GM18499 (cell line): ENCODE data around the gene MAML2.

ENCODE experiments used
- ATAC-seq: cut with Tn5 transposase; IDR thresholded peaks from one replicate; pipeline ENCODE4 v1.9.1; 2021; ENCODE audit warnings: moderate number of reproducible peaks; ENCODE audit not compliant: insufficient read depth, unreplicated experiment

MAML2 gene

DNA sequence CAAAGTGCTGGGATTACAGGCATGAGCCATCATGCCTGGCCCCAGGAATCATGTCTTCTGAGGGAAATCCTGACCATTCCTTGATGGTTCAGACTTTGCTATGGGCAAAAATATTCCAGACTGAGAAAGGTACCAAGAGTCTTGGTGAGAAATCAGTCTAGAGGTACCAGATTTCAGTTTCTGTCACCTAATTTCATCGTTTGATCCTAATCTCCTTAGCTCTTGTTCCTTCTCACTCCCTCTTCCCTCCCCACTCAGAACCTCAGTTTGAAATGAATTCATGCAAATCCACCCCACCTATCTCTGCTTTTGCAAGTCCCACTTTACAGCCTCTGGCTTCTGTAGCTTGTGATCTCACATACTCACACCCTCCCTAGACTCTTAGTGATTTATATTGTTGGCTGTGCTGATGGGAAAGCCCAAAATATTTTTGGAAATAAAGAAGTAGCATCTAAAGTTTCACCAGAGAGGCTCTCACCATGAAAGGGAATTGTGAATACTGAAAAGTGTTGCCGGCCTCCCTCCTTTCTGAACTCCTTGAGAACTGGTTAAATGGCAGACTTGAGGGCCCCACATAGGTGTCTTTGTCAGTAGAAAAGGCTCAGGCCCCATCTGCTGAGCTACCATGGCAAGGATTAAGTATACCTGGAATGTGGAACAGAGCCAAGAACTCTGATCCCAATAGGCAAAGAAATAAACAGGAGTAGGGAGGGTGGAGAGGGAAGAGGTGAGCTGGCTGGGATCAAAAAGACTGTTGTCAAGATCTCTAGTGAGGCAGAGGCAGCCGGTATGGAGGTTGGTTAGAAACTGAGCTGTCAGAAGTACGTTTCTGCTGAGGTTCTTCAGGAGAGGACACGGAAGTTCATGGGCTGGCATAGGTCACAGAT is 228.6 kb downstream of the MAML2 start:
- no peak for ATAC-seq

DNA sequence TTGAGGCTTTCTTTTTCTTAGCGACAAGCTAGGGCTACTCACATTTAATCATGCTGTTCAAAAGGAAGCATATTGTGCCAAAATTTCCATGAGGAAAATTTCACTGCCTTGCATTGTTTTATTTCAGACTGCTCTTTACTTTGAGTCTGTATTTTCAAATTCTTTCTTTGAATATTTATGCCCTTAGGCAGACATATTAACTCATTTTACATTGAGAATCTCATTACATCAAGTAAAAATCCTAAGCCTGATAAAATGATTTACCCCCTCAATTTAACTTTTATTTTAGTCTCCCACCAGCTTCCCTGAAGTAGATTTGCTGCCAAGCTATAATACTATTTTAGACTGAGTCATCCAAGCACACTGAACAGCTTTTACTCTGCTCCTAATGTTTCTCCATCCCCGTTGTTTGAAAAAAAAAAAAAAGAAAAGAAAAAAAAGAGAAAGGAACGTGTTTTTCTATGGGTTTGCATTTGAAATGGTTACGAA is 229.8 kb downstream of the MAML2 start:
- ATAC-seq: no peak

DNA sequence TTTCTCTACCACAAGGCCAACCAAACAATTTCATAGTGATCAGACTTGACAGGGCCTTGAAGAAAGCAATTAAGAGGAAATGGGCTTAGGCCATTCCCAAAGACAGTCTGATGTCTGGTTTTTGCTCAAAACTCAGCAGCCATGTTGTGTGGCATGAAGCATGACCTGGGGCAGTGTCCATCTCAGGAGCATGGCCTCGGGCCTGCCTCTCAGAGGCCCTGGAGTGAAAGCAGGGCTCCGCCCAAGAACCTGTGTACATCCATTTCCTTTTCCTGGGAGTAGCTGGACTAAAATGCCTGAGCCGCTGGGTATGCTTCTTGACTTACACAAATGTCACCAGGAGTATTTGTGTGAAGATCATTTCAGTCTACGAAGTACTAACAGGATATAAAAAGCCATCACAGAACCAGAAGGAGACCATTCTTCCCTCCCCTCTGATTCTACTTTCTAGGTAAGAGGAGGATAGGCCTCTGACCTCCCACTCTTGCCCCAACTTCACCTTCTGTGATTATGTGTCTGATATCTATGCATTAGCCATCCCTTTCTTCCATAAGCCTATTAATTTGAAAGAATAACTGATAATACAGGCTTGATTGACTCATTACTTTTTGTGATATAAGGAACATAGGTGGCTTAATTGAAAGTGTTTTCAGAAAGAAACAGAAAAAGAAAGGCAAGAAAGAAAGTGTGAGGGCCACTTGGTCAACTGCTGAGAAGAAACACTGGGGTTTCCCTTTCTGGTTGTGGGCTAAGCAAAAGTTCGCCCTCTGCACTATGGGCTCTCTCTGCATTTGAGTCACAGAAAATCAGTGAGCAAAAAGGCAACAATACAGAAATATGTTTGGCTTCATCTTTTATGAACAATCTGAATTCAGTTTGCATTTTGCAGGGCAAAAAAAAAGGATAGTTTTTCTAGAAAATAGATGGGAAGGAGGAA is 230.5 kb downstream of the MAML2 start:
- ATAC-seq: peak; percentile 92

DNA sequence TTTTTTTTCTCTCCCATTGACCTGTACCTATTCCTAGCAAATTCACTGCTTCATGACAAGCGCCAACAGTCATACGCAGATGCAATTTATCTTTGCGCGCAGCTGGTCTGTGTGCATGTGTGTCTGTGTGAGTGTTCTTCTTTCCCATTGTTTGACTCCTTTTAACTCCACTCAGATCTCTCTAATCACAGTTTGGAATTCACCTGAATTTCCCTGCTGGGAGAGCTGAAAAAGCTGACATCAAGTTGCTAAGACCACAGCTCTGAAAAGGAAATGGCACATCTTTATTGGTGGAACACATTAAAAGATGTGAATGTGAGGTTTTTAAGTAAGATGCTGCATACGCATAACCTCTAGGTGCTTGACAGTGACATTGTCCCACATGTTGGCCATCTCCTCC is 231.7 kb downstream of the MAML2 start:
- ATAC-seq: no peak

DNA sequence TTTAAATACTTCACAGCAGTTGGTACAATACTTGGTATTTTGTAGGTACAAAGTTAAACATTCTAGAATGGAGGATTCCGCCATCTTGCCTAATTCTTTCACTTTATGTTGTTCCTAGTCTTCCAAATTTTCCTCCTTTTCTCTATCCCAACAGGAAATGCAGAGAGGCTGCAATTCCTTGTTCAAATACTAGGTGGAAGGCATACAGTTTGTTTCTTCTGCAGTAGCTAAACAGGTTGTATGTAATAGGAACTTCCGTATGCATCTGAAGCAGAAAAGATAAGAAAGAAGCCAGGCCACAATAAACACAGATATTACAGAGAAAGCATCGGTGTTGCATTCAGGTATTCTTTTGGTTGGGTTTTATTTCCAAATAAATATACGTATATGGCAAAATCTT is 232.7 kb downstream of the MAML2 start:
- ATAC-seq: no peak

DNA sequence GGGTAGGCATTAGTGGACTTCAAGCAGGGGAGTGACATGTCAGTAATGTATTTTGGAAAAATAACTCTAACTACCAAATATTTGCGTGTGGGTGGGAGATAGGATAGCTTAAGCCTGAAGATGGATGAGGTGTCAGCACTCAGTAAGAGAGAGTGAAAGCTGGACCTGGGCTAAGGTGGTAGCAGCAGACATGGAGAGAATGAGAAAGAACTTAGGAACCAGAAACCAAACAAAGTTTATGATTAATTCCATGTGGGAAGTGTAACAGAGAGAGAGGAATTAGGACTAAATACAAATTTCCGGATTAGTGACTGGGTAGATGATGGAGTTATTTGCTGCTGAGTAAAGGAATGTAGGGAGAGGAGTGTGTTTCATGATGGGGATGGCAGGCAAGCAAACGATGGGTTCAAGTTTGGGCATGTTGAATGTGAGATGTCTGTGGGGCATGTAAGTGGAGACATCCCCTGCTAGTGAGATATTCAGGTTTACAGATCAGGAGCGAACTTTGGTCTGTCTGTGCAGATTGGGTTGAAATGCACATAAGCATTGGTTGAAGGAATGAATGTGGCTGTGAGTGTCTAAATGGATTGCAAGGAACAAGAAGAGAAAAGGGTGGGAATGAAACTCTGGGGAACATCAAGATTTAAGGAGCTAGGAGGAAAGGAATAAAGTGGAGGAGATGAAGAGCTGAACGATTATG is 233.5 kb downstream of the MAML2 start:
- no peak for ATAC-seq

DNA sequence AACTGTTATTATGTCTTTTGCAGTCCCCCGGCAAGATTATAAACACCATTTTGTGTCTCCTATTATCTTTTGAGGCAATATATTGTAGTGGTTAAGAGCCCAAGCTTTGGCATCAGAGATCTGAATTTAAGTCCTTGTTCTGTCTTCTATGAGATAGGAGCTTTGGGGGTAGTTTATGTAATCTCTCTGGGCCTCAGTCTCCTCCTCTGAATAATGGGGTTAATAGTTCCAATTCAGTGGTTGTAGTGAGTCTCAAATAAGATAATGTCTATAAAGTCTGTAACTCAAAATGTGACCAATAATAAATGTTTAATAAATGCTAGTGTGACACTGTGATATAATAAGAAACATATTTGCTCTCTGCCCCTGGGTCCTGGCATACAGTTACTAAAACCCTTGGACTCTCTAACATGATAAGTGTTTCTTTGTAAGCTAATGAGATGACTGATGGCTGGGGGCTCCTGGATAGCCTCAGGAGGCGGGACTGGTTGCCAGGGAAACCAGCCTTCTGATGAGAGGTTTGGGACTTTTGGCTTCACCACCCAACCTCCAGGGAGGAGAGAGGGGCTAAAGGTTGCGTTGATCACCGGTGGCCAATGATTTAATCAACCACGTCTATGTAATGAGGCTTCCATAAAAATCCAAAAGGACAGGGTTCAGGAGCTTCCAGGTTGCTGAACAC is 235.7 kb downstream of the MAML2 start:
- no peak for ATAC-seq

DNA sequence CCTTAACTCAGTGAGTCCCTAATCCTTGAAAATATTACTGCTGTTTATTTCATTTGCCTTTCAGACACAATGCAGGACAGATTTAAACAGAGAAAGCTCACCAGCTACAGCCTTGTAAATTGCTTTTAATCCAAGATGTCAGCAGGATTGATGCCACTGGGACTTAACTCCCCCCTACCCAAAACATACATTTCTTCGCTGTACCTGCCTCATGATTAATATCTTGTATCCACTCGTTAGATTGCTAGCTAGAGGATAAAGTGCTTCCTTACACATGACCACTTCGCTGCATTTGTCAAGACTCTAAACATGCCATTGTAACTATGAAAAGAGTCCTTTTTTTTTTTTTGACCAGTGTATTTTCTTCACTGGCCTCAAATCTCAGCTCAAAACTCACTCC is 236.3 kb downstream of the MAML2 start:
- ATAC-seq: no peak

DNA sequence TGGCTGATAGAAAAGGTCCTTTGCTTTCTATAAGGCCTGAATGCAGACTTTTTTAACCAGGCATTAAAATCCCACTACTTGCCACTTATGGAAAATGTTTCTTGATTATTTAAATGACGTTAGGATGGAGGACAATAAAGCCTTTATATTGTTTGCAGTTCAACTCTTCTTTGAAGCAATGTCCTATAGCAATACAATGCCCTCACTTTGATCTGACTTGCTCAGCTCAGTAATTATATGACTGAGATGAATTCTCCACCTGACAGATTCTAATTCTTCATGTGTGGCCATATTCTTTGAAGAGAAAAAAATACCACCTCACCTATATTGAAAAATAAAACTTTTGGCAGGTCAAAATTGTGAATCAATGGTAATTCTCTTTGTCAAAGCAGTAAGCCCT is 237.1 kb downstream of the MAML2 start:
- ATAC-seq: no peak

DNA sequence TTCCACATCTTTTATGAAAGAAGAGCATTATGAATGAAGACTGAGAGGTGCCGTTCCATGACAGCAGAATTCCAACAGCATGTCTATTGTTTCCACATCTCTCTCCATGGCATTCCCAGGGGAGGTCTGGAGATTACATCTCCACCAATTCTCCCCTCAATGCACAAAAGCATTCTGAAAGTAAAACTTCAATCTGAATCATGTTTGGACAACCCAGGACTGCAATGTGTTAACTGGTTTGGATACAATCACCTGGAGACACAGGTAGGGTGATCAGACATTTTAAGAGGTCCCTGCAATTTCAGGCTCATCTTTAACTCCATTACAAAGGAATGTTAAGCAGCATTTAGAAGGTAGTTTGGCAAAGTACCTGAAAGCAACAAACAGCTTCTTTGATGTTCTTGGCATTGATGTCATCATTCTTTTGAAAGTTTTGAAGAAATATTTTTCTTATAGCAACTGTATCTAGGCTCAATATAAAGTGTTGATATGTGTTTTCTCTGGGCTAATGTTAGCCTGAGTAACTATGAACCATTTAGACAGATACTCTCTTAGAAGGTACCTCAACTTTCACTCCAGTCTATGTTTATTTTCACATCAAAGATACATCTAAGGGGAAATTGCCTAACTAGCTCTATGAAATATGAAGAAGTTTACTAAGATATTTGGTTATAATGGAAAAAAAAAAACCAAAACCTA is 237.6 kb downstream of the MAML2 start:
- ATAC-seq: no peak

DNA sequence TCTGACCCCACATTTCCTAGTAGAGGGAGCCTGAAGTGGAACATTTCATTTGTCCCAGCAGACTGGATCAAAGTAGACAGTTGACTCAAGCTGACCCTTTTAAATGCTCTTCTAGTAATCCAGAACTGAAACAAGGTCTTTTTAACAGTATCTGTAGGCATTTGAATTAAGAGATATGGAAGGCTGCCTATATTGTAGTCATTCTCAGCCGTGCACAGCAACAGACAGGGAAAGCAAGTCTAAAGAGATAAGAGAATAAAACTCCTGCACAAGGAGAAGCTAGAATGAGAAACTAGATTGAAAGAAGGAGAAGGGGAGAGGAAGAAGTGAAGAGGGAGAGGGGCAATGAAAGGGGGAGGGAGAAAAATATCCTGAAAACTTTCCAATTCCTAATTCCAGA is 238.5 kb downstream of the MAML2 start:
- ATAC-seq: no peak

DNA sequence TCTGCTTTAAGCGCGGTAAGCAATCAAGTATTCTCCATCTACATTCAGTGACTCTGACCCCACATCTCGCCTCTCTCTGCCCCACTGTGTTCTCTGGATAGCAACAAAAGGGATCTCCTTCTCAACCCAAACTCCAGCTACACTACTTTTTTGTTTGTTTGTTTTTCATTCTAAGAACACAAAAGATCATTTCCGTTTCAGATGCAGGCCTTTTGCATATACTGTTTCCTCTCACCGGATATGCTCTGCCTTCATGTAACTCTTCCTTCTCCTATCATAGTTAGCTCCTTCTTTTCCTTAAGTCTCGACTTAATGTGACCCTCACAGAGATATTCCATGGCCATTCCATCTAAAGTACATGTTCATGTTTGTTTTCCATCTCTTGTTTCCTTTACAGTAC is 239.3 kb downstream of the MAML2 start:
- ATAC-seq: no peak

DNA sequence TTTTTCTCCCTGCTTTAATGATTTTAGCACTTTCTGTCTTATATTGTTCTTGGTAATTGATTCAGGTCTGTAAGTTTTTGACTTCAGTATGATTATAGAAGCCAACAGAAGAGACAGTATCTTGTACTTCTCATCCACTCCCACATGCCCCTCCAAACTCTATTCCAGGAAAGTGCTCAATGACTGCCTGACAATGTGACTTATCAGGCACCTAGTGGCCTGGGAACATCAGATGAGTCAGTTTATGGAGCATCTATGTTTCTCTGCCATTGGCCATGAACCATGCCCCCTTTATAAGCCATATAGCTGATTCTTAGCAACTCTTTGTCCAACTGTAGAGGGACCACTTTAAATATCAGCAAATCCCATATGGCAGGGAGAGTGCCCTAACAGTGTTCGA is 239.9 kb downstream of the MAML2 start:
- no peak for ATAC-seq

DNA sequence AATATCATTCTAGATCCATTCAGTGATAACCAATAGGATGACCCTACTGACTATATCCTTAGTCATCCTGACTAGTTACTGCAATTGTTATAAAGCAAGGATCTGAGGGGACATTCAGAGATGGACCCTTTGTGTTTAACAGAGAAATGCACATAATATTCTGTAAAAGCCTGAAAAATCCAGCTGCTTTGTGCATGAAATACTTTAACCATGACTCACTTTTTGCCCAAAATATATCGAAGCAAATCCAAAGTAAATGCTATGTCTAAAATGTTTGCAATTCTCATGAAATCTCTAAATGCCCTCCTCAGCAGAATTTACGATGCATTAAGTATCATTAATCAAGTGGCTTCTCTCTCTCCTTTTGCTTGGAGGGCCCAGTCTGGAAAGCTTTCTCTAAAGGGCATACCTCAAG is 240.3 kb downstream of the MAML2 start:
- no peak for ATAC-seq

DNA sequence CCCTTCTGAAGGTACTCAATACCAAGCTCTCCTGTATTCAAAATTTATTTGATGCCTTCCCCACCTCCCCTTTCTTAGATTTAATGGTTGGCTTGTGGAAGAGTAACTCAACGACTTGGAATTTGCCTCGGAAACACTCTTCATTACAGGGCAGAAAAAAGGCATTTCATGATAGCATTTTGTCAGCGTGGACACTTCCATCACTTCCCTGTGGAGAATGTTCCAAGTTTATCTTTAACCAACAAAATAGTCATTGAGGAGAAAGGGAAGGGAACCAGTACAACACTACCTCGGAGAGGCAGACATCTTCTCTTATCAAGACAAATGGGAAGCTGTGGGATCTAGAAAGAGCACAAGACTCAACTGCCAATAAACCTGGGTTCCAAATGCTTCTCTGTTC is 241.8 kb downstream of the MAML2 start:
- no peak for ATAC-seq

DNA sequence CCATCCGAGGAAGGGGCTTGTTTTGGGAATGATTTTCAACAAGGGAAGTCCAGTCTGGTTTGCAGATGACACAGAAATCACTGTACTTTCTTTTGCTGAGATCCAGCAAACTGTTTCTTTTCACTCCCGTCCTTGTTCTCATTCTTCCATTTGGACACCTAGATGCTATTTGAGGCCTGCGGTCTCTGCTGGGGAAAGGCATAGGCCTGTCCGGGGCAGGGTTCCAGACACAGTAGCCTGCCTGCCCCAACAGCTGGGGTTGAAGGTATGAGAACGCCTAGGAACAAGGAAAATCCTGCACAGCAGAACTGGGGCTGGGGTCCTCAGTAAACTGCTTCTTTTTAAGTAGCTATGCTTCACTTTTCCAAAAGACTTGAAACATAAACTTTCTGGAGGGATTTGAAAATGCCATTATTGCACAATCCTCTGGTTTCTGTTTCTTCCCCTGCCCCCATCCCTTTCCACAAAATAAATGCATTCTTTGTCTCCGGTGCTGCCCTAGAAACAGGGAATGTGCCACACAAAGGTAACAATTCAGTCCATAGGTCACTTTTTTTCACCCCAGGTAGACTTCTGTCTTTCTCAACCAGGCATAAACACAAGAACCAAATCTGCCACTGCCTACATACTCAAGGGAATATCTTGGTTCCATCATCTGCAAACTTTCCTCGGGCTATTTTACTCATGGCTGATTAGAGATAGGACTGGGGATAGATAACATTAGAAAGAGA is 244.3 kb downstream of the MAML2 start:
- ATAC-seq: no peak

DNA sequence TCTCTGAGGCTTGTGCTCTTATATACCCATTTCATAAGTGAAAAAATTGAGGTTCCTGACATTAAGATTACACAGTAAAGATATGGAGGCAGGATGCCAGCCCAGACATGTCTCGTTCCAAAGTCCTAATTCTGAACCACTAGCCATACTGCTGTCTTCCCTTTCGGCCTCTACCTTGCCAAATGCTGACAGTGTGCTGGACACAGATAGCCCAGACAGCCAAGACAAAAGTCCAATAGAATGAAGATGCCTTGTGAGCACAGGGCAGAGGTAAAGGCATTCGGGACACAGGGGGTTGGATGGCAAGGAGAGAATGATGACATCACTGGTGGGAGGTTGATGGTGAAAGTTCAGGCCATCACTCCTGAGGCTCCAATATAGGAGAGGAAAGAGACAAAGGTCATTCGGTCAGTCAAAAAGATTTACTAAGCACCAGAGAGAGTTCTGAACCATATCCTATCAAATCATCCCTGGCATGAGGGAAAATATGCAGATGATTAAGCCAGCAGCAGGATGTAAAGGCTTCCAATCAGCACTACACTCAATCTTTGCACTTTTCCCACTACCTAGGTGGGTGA is 245.1 kb downstream of the MAML2 start:
- ATAC-seq: no peak

DNA sequence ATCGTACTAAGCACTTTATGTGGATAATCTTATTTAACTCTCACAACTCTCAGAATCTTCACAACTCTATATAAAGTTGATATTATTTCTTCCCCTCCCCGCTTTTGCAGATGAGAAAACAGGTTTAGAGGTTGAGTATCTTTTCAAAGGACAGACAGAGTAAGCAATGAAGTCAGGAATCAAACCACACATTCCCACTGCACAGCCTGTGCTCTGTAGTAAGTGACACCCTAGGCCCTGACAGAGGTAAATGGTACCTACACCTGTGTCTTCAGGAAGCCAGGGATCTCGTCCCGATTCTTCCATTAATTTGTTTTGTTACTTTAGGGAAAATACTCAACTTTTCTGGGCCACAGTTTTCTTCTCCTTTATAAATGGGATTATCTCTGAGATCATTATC is 246.6 kb downstream of the MAML2 start:
- ATAC-seq: no peak
